Hematopoietic multipotent progenitor cell treated with erythropoietin and hydrocortisone succinate and interleukin-3 and kit ligand, for 17 days (in vitro differentiated cells): Measurements from ENCODE around the gene ARHGAP45.

Experiments used
- DNase-seq: peaks from one replicate; pipeline ENCODE4 v3.0.0-alpha.2; 2015; ENCODE audit warnings: low spot score

ARHGAP45 gene

GRCh38 chr19:1054102-1055027, 12.6 kb upstream of the ARHGAP45 start:
- no peak for DNase-seq

DNA sequence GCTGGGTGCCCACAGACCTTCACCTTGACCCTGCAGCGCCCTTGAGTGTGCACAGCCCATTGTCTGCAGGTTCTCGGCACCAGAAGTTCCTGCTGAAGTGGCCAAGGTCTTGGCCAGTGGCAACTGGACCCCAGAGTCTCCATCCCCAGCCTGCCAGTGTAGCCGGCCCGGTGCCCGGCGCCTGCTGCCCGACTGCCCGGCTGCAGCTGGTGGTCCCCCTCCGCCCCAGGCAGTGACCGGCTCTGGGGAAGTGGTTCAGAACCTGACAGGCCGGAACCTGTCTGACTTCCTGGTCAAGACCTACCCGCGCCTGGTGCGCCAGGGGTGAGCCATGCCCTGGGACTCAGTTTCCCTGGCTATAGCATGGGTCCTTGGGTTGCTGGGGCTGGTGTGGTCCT, 11.9 kb upstream of the ARHGAP45 start:
- DNase-seq: no peak

GRCh38 chr19:1055886-1056620, 10.9 kb upstream of the ARHGAP45 start:
- no peak for DNase-seq

DNA sequence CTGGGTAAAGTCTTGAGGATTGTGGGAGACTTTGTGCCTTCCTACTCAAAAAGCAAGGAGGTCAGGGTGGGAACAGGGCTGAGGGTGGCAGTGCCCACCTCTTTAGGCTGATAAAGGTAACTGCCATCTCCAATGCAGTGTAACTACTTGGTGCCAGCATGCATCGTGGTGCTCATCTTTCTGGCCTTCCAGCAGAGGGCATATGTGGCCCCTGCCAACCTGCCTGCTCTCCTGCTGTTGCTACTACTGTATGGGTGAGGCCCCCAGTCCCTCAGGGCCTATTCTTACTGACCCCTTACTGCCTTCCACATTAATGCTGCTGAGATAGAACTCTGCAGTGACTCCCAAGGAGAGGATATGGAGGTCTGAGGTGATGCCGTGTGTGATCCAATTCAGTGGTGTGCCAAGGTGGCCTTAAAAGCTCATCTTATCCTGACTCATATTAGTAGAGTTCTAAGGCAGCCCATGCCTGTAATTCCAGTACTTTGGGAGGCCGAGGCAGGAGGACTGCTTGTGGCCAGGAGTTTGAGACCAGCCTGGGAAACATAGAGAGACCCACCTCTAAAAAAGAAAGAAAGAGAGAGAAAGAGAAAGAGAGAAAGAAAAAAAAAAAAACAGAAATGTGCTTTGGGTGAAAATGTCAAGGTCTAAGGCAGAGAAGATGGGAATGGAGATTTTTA, 9.7 kb upstream of the ARHGAP45 start:
- peak; percentile 32 for DNase-seq

GRCh38 chr19:1058112-1058511, 8.9 kb upstream of the ARHGAP45 start:
- DNase-seq: no peak

- DNase-seq: no peak
These were observed 6.3 kb upstream of the ARHGAP45 start for GRCh38 chr19:1060689-1061088.

DNA sequence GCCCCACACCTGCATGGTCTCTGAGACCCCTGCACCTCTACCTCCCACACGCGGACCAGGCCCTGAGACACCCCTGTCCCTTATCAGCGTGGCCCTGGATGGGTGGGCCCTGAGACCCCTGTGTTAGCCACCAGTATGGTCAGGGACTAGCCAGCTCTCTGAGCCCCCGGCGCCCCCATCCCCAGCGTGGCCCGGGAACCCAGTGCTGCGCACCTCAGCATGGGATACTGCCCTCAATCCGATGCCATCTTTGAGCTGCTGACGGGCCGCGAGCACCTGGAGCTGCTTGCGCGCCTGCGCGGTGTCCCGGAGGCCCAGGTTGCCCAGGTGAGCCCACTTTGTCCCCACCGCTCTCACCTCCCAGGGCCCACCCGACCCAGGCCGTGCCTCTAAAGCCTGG, 5.0 kb upstream of the ARHGAP45 start:
- no peak for DNase-seq

DNA sequence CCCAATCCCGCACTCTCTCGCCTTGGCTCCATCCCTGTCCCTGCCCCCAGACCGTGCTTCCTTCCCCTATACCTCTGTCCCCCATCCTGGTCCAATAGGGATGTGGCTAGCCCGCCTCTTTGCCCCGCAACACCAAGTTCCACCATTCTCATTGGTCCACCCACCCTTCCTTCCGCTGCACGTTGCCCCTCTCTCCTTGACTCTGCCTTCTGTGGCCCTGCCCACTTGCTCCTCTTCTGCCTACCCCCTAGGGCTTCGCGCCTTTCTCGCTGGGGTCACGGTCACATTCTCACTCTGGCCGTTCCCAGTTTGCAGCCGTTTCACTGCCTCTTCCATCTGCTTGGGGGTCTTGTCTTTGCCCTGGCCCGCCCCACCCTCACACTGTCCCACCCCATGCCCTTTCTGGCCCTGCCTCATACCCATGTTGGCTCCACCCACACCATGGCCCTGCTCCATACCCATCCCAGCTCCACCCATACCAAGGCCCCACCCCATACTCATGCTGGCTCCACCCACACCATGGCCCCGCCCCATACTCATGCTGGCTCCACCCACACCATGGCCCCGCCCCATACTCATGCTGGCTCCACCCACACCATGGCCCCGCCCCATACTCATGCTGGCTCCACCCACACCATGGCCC, 4.5 kb upstream of the ARHGAP45 start:
- peak; percentile 68 for DNase-seq

- DNase-seq: peak; percentile 78
These were observed 3.7 kb upstream of the ARHGAP45 start for GRCh38 chr19:1063030-1063908.

DNA sequence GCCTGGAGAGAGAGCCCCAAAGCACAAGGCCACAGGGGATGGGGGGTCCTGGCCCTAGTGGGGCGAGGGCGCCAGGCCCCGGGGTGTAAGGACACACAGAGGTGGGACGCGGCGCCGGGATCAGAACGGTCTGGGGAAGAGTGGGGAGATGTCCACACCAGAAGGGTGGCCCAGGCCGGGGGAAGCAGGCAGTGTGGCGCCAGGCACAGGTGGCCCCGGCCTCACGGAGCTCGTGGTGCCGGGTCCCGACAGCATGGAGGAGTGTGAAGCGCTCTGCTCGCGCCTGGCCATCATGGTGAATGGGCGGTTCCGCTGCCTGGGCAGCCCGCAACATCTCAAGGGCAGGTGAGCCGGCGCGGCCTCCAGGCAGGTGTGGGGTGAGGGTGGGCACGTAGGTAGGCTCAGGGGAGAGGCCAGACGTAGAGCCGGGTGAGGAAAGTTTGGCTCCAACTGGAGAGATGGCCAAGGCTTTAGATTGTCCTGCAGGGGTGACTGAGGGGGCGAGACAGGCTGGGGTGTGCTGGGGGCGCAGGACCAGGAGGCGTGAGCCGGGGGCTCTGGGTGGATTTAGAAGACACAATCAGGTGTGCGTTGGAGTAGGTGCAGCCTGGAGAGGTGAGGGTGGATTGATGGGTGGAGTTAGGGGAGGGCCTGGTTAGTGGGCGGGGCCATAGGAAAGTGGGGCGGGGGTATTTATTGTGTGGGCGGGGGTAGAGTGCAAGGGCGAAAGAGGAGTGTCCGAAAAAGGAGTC, 2.9 kb upstream of the ARHGAP45 start:
- no peak for DNase-seq

GRCh38 chr19:1064661-1065605, 2.0 kb upstream of the ARHGAP45 start:
- no peak for DNase-seq

GRCh38 chr19:1065606-1066109, 1.3 kb upstream of the ARHGAP45 start:
- no peak for DNase-seq

DNA sequence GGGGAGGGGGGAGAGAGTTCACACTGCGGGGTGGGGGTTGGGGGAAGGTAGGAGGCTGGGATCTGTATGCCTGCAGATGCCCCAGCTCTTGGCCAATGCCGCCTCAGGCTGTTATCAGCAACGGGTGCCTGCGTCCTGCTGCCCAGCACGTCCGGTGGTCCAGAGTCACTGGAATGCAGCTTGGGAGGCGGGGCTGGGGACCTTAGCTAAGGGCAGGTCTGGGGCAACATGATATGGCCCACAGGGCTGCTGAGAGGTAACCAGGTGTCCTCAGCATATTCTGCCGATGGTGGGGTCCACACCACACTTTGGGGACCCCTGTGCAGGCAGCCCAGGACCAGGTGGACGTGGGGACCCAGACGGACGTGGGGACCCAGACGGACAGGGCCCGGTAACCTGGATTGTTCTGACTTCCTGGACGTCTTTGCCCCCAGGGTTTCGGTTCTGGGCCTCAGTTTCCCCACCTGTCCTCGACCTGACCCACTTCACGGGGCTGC, 668 bp upstream of the ARHGAP45 start:
- DNase-seq: no peak

DNA sequence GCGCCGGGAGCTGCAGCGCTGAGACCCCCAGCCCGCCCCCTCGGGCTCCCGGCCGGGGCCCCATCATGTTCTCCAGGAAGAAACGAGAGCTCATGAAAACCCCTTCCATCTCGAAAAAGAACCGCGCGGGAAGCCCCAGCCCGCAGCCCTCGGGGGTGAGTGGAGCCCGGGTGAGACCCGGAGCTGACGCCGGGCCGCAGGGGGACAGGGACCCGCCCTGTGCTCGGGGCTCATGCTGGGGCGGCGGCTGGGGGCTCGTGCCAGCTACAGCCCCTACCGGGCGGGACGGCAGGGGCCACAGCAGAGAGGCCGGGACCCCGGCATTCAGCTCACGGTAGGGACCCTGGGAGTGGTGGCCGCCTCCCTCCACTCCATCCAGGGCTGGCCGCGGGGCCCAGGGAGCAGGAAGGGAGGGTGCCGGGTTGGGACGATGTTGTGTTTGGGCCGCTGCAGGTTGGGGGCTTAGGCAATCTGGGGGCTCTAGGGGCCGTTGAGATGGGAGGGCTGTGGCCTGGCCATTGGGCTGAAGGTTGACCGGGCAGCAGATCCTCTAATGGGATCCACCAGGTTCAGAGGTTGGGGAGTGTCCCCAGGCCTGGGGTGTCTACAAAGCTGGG, 482 bp downstream of the ARHGAP45 start:
- no peak for DNase-seq

DNA sequence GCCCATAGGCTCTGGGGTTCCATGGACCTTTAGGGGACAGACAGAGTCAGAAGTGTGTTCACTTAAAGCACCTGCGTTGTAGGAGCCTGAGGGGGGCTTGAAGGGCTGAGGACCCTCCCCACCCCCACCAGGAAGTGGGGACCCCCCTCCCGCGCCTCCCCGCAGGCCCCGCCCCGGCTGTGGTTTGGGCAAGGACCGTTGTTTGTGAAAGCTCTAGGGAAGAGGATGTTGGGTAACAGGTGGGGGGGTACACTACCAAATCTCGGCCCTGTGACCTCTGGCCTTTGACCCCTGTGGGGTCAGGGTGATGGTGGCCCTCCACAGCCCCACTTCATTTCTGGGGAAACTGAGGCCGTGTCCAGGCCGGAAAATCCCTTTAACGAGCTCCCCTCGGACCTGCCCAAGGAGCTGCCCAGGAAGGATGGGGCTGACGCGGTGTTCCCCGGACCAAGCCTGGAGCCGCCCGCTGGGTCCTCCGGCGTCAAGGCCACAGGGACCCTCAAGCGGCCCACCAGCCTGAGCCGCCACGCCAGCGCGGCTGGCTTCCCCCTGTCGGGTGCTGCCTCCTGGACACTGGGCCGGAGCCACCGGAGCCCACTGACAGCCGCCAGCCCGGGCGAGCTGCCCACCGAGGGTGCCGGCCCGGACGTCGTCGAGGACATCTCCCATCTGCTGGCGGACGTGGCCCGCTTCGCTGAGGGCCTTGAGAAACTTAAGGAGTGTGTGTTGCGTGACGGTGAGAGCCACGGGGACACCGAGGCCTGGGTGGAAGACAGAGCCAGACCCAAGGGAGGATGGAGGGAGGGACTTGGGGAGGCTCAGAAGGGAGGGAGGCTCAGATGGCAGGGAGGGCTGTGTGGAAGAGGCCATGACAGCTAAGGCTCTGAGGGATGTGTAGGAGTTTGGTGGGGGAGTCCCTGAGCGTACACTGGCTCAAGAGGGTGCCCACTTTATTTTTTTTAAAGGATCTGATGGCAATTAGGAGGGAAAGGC, 1.3 kb downstream of the ARHGAP45 start:
- no peak for DNase-seq

- no peak for DNase-seq
These were observed 2.2 kb downstream of the ARHGAP45 start for GRCh38 chr19:1069009-1069779.
